Bronchial epithelial cell (primary cell): ENCODE data around the gene RDH12. TPM values are rescaled to one million over a fixed set of nuclear protein-coding genes. Genes with fewer than 3 reads are reported as not detected.

Experiments
- DNase-seq: peaks from one replicate; pipeline ENCODE4 v3.0.0-alpha.2; 2010; ENCODE audit warnings: low read depth
- FAIRE-seq: peaks from 2 replicates; lab custom pipeline; 2011; peaks lifted over from hg19 to GRCh38; lab: Jason Lieb, UNC
- H3K27me3 ChIP-seq: 2 replicates; pipeline ENCODE4 v1.5.1; 2011; ENCODE audit warnings: low read length; ENCODE audit not compliant: control insufficient read depth, insufficient read depth
- H3K36me3 ChIP-seq: 2 replicates; pipeline ENCODE4 v1.5.1; 2011; ENCODE audit warnings: low read length; ENCODE audit not compliant: control insufficient read depth, insufficient read depth
- H3K4me3 ChIP-seq: 2 replicates; pipeline ENCODE4 v1.5.1; 2011; ENCODE audit warnings: mild to moderate bottlenecking, low read depth, low read length, control low read depth
- CTCF ChIP-seq: IDR thresholded peaks from 2 replicates; pipeline ENCODE4 v1.5.1; 2011; ENCODE audit warnings: mild to moderate bottlenecking, moderate library complexity, low read length, control low read depth, inconsistent platforms; ENCODE audit not compliant: insufficient read depth, severe bottlenecking
- total RNA-seq: library from RNA; depleted of rRNA; stranded (reverse); fragments of >200 nt; gene quantifications from 2 replicates; pipeline ENCODE4 v1.2.1, GENCODE V29; 2014

Gene RDH12
- total RNA-seq, 1 donor from 2014 or later, result 1.3 TPM

GRCh38 chr14:67776653-67777322, 75.1 kb downstream of the RDH12 start:
- H3K4me3 ChIP-seq, result no peak overlapping the region
- H3K36me3 ChIP-seq, result peaks cover 17% of the 10 kb centered on the region
- no peak for TF ChIP-seq CTCF
- H3K27me3 ChIP-seq, result no peaks in the 10 kb centered on the region
- no peak for FAIRE-seq
- DNase-seq, result no peak

GRCh38 chr14:67778792-67779191, 77.1 kb downstream of the RDH12 start:
- TF ChIP-seq CTCF, result no peak
- H3K27me3 ChIP-seq, result no peaks in the 10 kb centered on the region
- no peak overlapping the region for H3K4me3 ChIP-seq
- no peak for DNase-seq
- FAIRE-seq, result no peak
- H3K36me3 ChIP-seq, result peaks cover 20% of the 10 kb centered on the region

- DNase-seq (no peak), FAIRE-seq (no peak)
- no peak for TF ChIP-seq CTCF
- H3K4me3 ChIP-seq, result no peak overlapping the region
- H3K27me3 ChIP-seq, result no peaks in the 10 kb centered on the region
- peaks cover 21% of the 10 kb centered on the region for H3K36me3 ChIP-seq
Measured at GRCh38 chr14:67782090-67782489, 80.4 kb downstream of the RDH12 start.

Other genes with a start within 250 kb of the RDH12 start
- 0.26 and 1.2 TPM in 2 replicates for gene TMEM229B, start 213.2 kb upstream of the RDH12 start, total RNA-seq
- gene PLEKHH1, start 168.6 kb upstream of the RDH12 start, total RNA-seq, result 4.4 and 4.7 TPM in 2 replicates
- 17.9 and 19.1 TPM in 2 replicates for gene PIGH, start 101.6 kb upstream of the RDH12 start, total RNA-seq
- gene ARG2, start 82.0 kb upstream of the RDH12 start, total RNA-seq, result 113 and 123 TPM in 2 replicates
- 72.1 and 80.6 TPM in 2 replicates for gene VTI1B, start 27.3 kb upstream of the RDH12 start, total RNA-seq
- gene RDH11, start 6.1 kb upstream of the RDH12 start, total RNA-seq, result 101 and 135 TPM in 2 replicates
- 11.3 and 13.2 TPM in 2 replicates for gene ZFYVE26, start 114.7 kb downstream of the RDH12 start, total RNA-seq
- gene RAD51B, start 117.9 kb downstream of the RDH12 start, total RNA-seq, result 12.1 and 14.7 TPM in 2 replicates